GM12865 (cell line): ENCODE measurements around the gene SERGEF.

ENCODE experiments used
- DNase-seq: peaks from one replicate; pipeline ENCODE4 v3.0.0; 2010; ENCODE audit warnings: low read depth
- H3K4me3 ChIP-seq: 2 replicates; pipeline ENCODE4 v1.5.1; 2011; ENCODE audit warnings: mild to moderate bottlenecking, low read depth, low read length, control low read depth
- TF ChIP-seq, protein P1 (sequence below): IDR thresholded peaks from 2 replicates; pipeline ENCODE4 v1.5.1; 2011; ENCODE audit warnings: low read length, control low read depth, low read depth, inconsistent platforms; ENCODE audit not compliant: insufficient read depth; ENCODE audit errors: missing control alignments

SERGEF gene

DNA sequence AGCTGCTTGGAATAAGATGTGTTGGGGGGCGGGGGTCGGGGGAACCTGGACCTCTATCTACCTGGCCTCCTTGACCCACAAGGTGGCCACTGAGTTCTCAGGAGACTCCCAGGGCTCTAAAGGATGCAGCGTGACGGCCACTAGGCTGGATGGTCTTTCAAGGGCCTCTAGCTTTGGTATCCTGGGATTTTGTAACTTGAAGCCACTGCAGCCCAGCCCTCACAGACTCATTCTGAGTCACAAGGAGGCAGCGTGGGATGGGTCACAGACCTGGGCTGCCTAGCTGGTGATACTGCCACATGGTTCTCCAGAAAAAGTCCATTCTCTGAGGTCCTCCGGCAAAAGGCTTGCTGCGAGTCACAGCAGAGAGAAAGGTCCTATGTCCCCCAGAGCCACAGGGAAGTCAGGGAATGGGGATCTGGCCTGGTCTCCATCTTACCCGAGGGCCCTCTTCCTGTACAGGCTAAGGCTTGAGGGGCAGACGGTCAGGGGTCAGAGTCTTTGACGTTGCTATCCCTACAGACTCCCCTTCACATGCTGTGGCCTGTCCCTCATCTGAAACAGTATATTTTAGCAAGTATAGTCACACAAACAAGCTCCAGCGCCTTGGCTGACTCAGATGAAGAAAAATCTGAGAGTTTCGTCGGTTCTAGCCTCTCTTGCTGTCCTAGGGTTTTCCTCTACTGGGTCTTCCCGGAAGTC, 225.9 kb downstream of the SERGEF start:
- no peak overlapping the region for H3K4me3 ChIP-seq
- DNase-seq: no peak
- TF ChIP-seq, protein P1, sequence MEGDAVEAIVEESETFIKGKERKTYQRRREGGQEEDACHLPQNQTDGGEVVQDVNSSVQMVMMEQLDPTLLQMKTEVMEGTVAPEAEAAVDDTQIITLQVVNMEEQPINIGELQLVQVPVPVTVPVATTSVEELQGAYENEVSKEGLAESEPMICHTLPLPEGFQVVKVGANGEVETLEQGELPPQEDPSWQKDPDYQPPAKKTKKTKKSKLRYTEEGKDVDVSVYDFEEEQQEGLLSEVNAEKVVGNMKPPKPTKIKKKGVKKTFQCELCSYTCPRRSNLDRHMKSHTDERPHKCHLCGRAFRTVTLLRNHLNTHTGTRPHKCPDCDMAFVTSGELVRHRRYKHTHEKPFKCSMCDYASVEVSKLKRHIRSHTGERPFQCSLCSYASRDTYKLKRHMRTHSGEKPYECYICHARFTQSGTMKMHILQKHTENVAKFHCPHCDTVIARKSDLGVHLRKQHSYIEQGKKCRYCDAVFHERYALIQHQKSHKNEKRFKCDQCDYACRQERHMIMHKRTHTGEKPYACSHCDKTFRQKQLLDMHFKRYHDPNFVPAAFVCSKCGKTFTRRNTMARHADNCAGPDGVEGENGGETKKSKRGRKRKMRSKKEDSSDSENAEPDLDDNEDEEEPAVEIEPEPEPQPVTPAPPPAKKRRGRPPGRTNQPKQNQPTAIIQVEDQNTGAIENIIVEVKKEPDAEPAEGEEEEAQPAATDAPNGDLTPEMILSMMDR: no peak

DNA sequence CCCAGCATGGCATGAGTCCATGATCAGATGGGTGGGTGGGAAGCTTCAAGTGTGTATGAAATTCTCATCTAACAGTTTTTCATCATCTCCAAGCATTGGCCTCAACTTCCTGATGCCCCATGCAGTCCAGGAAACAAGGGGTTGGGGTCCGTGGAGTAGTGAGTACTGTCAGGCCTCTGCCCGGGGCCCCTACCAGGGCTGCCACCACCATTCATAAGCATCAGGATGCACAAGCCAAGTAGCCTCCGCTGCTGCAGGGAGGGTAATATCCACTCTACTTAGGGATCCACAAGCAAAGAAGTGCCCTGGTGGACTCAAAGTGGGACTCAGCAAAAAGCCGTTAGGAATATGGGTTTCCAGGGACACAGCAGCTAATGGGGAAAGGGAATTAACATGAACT, 229.0 kb downstream of the SERGEF start:
- TF ChIP-seq, protein P1: no peak
- no peak overlapping the region for H3K4me3 ChIP-seq
- DNase-seq: no peak

DNA sequence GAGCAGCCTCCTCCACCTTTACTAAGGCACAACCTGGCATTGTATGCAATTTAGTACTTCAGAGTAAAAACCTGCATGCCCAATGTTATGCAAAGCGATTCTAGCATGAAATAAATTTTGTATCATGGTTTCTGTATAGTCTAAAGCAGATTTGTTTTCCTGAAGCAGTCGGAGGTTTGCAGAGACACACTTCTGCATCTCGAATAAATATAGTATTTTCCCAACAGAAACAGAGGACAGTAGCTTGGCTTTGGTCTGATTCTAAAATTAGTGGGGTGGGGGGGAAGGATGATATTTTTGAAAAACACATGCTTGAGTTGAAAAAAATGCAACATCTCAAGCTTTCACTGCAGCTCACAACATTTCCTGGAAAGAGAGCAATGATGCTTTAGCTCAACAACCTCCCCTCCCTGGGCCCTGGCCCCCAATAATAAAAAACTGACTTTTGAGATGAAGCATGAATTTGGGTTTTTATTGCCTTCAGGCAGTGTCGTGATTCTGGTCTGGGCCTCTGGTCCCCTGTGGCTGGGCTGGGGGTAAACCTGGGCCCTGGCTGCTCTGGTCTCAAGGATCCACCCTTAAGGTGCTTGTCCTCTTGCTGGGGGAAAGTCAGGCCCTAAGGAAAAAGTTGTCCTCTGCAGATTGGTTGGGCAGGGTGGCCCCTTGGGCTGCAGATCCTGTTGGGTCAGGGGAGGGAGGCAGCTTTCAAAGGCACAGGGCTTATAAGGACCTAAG, 230.1 kb downstream of the SERGEF start:
- H3K4me3 ChIP-seq: no peak overlapping the region
- DNase-seq: no peak
- TF ChIP-seq, protein P1: no peak

DNA sequence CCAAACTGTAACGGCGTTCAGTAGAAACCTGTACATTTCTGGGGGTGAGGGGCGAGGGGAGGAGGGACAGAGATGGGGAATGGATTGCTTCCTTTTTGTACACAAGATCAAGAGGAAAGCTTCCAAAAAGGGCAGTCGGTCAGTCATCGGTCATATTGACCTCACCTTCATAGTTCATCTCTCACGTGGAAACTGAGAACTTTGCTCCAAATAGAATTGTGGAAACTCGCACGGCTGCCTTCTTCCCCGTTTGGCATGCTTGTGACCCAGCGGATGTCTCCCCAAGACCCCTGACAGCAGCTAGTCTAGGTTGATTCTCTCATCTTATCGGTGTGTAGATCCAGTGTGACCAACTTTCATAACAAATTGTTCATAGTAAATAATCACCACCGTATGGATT, 230.7 kb downstream of the SERGEF start:
- no peak overlapping the region for H3K4me3 ChIP-seq
- TF ChIP-seq, protein P1: no peak
- no peak for DNase-seq

DNA sequence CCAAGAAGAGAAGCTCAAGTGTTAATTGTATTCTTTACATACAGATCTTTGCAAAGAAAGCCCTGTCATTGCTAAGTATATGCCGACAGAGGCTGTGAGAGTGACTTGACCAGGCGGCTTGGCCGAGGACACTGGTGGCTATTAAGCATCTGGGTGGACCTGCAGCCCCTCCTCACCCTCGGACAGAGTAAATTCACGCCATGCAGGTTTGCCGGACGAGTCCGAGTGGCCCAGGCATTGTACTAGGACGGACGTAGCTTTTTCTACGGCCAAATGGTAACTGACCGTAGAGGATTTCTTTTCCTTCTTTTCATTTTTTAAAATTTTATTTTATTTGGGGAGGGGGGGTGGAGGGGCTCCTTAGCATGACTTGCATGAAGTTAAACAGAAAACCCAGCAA, 231.2 kb downstream of the SERGEF start:
- TF ChIP-seq, protein P1: no peak
- H3K4me3 ChIP-seq: no peak overlapping the region
- DNase-seq: no peak

DNA sequence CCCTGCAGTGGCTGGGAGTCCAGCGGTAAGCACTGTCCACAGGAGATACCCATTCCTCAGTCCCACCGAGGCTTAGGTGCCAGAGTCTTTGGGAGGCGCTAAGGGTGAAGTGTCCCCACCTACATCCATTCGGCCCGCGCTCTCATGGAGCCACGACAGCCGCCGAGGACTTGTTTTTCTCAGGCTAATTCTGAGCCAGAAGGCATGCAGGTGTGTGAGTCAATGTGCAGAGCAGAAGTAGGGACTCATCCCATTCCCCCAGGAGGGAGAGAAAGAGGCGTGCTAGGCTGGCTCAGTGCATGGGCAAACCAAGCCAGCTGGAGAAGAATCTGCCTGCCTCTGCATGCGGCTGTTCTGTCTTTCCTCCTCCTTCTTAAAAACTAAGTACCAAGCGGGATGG, 231.6 kb downstream of the SERGEF start:
- no peak for DNase-seq

More for the DNA sequence above, 231.6 kb downstream of the SERGEF start:
- no peak overlapping the region for H3K4me3 ChIP-seq
- TF ChIP-seq, protein P1: no peak
